NCI-H2107 treated with DMSO at 0.1 percent for 48 hours (cell line): ENCODE results near the gene FANCM.
"Not testable (repeated sequence)": the region's sequence is repeated elsewhere in the genome, so short reads cannot be mapped to it uniquely, and the experiment has no call there.

Source experiments
- DNase-seq: peaks from one replicate; lab custom pipeline; 2025; ENCODE audit not compliant: unreplicated experiment; lab: John Stamatoyannopoulos, UW

Gene FANCM

DNA sequence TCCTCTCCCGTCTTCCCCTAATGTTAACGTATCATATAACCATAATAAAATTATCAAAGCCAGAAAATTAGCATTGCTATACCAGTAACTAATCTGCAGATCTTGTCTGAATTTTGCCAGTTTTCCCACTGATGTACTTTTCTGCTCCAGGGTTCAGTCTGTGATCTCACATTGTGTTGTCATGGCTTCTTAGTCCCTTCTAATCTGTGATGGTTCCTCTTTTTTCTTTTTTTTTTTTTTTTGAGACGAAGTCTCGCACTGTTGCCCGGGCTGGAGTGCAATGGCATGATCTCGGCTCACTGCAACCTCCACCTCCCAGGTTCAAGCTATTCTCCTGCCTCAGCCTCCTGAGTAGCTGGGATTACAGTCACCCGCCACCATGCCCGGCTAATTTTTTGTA is 6.4 kb downstream of the FANCM start:
- not testable (repeated sequence) for DNase-seq

- no peak for DNase-seq
Observed at GRCh38 chr14:45144658-45145057, 8.9 kb downstream of the FANCM start.

DNA sequence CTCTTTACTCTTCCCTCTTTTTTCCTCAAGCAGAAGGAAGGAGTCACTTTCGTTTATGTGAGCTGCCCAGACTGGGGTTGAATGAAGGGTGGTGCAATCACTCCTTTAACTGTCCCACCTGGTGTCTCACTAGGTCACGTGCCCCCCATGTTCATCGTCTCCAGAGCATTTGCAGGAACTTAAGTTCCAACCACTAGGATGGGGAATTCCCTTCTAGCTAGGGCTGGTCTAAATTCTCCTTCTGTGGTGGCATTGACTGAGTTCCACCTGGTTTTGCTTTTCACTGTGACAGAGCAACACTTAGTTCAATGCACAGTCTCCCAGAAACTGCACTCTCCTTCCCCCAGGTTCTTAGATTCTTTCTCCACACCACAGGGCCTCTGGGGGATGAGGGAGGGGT is 9.5 kb downstream of the FANCM start:
- DNase-seq, result no peak

GRCh38 chr14:45149602-45150001 is 13.9 kb downstream of the FANCM start:
- DNase-seq, result no peak

DNA sequence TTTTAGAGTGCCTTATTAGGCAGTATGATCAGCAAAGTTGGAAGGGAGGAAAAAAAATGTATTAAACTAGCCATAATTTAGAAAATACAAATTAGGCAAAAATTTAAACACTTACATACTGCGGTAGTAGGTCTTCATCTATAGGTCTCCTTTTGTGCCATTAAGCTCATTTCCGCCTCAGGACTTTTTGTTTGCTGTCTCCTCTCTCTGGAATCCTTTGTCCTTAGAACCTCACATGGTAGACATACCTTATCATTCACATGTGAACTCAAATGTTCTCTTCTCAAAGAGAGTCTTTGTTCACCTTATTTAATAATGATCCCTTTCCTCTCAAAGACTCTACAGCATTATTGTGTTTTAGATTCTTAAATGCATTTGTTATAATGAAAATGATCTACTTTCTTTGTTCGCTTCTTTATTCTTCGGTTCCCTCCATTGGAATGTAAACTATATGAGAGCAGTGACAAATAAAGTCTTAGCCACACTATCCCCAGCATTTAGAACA is 14.7 kb downstream of the FANCM start:
- DNase-seq, result no peak

- no peak for DNase-seq
Observed at GRCh38 chr14:45156067-45156466, 20.3 kb downstream of the FANCM start.

GRCh38 chr14:45169906-45170305 is 34.2 kb downstream of the FANCM start:
- DNase-seq, result no peak

- DNase-seq, result no peak
Observed at GRCh38 chr14:45177076-45177475, 41.3 kb downstream of the FANCM start.

GRCh38 chr14:45181329-45181728 is 45.6 kb downstream of the FANCM start:
- DNase-seq, result no peak

GRCh38 chr14:45181806-45182205 is 46.1 kb downstream of the FANCM start:
- no peak for DNase-seq

DNA sequence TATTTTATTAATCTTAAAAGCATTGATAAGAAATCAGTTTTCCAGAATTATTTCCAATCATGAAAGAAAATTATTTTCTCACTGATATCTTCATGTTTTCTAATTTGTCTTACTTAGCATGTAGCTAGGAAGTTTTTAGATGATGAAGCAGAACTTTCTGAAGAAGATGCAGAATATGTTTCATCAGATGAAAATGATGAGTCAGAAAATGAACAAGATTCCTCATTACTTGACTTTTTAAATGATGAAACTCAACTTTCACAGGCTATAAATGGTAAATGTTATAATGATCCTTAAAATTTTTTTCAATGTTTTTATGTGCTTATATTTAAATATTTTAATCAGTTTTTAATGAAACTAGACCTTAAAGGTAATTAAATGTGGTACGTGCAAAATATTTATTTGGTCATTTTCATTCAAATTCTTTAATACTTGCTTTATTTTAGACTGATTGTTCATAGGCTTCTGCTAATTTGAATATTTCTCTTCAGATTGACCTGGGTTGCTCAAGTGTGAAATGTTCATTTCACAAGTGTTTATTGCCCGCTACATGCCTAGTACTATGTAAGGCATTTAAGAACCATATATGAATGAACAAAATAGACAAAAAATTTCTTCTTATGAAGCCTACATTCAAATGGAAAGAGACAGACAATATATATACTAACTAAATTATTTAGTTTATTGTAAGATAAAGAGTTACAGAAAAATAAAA is 49.5 kb downstream of the FANCM start:
- DNase-seq, result no peak

DNA sequence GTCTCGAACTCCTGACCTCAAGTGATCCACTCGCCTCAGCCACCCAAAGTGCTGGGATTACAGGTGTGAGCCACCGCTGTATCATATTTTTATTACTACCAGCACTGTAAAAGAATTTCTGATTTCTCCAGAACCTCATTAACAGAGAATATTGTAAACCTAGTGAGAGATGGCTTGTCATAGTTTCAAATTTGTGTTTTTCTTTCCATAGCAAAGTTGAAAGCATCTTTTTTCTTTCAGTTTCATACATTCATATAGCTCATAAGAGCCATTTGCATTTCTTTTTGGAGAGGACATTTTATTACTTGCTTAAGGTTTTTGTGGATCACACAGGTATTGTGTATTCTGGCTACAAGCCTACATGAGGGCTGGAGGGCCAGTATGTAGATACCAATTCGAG is 59.2 kb downstream of the FANCM start:
- no peak for DNase-seq

DNA sequence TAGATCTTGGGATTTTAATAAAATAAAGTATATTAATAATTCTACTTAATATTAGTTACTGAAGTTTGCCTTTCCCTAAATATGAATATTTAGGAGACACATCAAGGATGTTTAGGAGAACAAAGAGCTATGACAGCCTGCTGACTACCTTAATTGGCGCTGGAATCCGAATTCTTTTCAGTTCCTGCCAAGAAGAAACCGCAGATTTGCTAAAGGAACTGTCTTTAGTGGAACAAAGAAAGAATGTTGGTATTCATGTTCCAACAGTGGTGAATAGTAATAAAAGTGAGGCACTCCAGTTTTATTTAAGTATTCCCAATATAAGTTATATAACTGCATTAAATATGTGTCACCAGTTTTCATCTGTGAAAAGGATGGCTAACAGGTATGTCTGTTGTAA is 62.8 kb downstream of the FANCM start:
- no peak for DNase-seq

- DNase-seq, result no peak
Observed at GRCh38 chr14:45199230-45199629, 63.5 kb downstream of the FANCM start.

DNA sequence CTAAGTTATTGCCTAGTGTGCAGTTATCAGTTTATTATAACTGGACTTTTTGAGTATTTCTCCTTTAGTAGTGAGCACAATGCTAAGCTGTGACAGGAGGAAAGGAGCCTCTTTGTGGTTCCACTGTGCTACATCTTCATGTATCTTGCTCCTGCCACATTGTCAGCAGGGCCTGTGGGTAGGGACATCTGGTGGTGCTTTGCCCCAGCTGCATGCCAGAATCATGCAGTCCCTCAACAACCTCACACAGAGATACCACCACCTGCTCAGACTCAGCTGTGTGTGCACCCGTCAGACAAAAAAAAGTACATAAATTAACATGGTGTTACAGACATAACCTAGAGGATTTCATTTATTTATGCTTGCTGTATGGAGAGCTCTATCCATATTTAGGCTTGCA is 66.2 kb downstream of the FANCM start:
- DNase-seq, result no peak

- no peak for DNase-seq
Observed at GRCh38 chr14:45204241-45204640, 68.5 kb downstream of the FANCM start.

GRCh38 chr14:45210159-45210558 is 74.4 kb downstream of the FANCM start:
- no peak for DNase-seq

- DNase-seq, result no peak
Observed at GRCh38 chr14:45211295-45211694, 75.6 kb downstream of the FANCM start.

DNA sequence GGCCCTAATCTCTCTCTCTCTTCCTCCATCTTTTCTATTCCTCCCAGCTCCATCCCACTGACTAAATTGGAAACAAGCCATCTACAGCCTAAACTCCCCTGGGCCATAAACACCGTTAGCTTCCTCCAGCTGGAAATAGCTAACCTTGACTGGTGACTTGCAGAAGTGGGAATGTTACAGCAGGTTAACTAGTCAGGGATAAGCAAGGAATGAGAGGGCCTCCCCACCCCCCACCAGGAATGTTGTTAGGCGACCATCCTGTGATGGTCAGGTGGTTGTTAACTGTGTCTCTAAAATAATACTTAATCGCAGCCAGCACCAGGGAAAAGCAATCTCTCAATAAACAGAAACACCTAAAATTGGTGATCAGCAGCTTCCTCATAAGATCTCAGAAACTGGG is 76.5 kb downstream of the FANCM start:
- DNase-seq, result no peak

DNA sequence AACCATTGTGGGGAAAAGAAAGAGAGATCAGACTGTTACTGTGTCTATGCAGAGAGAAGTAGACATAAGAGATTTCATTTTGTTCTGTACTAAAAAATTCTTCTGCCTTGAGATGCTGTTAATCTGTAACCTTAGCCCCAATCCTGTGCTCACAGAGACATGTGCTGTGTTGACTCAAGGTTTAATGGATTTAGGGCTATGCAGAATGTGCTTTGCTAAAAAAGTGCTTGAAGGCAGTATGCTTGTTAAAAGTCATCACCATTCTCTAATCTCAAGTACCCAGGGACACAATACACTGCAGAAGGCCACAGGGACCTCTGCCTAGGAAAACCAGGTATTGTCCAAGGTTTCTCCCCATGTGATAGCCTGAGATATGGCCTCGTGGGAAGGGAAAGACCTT is 78.0 kb downstream of the FANCM start:
- peak; percentile 20 for DNase-seq

DNA sequence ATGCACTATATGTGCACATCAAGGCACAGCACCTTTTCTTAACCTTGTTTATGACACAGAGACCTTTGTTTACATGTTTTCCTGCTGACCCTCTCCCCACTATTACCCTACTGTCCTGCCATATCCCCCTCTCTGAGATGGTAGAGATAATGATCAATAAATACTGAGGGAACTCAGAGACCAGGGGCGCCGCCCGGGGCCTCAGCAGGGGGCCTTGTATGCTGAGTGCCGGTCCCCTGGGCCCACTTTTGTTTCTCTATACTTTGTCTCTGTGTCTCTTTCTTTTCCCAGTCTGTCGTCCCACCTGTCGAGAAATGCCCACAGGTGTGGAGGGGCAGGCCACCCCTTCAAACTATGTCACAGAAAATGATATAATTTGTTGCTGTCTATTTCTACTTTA is 78.6 kb downstream of the FANCM start:
- DNase-seq, result not testable (repeated sequence)

- no peak for DNase-seq
Observed at GRCh38 chr14:45222485-45223262, 86.9 kb downstream of the FANCM start.
